GM12875 (cell line): Measurements from ENCODE around the gene MRPS10.

Source experiments
- H3K4me3 ChIP-seq: one replicate; pipeline ENCODE4 v1.5.1; 2011; ENCODE audit warnings: low read depth, low read length, control low read depth
- TF ChIP-seq, protein P1 (sequence below): IDR thresholded peaks from 2 replicates; pipeline ENCODE4 v1.5.1; 2011; ENCODE audit warnings: low read depth, mild to moderate bottlenecking, control low read depth, inconsistent platforms, low read length, moderate library complexity, borderline replicate concordance; ENCODE audit not compliant: insufficient read depth

MRPS10 gene

GRCh38 chr6:42190554-42191183, 27.0 kb downstream of the MRPS10 start:
- no peak overlapping the region for H3K4me3 ChIP-seq
- TF ChIP-seq, protein P1, sequence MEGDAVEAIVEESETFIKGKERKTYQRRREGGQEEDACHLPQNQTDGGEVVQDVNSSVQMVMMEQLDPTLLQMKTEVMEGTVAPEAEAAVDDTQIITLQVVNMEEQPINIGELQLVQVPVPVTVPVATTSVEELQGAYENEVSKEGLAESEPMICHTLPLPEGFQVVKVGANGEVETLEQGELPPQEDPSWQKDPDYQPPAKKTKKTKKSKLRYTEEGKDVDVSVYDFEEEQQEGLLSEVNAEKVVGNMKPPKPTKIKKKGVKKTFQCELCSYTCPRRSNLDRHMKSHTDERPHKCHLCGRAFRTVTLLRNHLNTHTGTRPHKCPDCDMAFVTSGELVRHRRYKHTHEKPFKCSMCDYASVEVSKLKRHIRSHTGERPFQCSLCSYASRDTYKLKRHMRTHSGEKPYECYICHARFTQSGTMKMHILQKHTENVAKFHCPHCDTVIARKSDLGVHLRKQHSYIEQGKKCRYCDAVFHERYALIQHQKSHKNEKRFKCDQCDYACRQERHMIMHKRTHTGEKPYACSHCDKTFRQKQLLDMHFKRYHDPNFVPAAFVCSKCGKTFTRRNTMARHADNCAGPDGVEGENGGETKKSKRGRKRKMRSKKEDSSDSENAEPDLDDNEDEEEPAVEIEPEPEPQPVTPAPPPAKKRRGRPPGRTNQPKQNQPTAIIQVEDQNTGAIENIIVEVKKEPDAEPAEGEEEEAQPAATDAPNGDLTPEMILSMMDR, result no peak

DNA sequence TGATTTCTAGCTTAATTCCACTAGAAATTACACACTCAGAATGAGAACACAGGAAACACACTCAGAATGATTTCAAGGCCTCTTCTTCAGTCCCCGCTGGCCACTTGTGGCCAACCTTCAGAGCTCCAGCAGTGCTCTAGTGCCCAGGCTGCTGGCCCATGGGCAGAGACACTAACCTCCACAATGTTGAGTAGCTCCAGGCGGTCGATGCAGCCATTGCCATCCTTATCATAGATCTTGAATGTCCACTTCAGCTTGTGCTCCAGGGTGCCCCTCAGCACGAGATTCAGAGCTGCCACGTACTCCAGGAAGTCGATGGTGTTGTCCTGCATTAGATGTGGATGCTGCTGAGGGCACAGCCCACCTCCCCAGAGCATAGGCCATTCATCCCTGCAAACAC, 29.3 kb downstream of the MRPS10 start:
- H3K4me3 ChIP-seq, result no peak overlapping the region
- TF ChIP-seq, protein P1, result no peak

- TF ChIP-seq, protein P1, result no peak
These were observed 32.1 kb downstream of the MRPS10 start for GRCh38 chr6:42185597-42185996.

GRCh38 chr6:42184475-42184874, 33.2 kb downstream of the MRPS10 start:
- no peak overlapping the region for H3K4me3 ChIP-seq
- TF ChIP-seq, protein P1, result no peak

More at GRCh38 chr6:42185597-42185996, 32.1 kb downstream of the MRPS10 start:
- H3K4me3 ChIP-seq, result no peak overlapping the region

GRCh38 chr6:42182101-42182500, 35.6 kb downstream of the MRPS10 start:
- no peak overlapping the region for H3K4me3 ChIP-seq
- TF ChIP-seq, protein P1, result no peak

GRCh38 chr6:42179945-42180313, 37.7 kb downstream of the MRPS10 start:
- TF ChIP-seq, protein P1, result no peak
- no peak overlapping the region for H3K4me3 ChIP-seq

DNA sequence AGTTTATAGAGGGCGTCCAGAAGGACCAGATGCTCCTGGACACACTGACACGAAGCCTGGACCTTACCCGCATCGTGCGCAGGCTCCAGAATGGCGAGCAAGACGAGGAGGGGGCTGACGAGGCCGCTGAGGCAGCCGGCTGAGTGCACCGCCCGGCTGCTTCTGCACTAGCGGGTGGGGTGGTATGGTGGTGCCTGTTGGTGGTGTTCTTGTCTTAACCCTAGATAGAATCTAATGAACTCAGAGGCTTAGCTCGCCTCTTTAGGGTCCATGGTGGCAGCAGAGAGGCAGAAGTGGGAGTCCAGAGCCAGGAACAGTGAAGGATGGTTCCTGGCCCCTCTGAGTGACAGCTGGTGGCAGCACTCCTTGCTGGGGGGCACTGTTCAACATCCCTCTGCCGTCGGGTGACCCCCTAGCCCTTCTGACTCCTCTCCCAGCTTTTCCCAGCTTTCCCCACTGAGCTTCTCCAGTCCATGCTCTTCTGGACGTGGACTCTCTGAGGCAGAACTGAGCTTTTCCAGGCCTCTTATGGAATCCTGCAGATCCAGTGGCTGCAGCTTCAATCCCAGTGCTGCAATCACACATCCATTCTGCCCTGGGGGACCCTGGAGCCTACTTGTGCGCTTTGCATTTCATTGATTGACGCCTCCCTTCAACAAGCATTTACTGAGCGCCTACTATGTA, 38.3 kb downstream of the MRPS10 start:
- TF ChIP-seq, protein P1, result no peak
- no peak overlapping the region for H3K4me3 ChIP-seq
